Measurements from ENCODE around the gene TLR6.
A peak's percentile ranks its signal among the peaks of the same experiment; 100 is the strongest.

Gene TLR6

GRCh38 chr4:38856524-38857337 is at the start of gene TLR6:
TSS of gene TLR6 (minus strand) at chr4:38856817. CDS start at chr4:38829473, 27,344 bp downstream.
- CTCF ChIA-PET = interaction anchor here (0.5 to 2.1 kb wide), 12 partner anchors 13 to 794 kb away, joined by 3 to 10 read pairs (median 4); partner anchors contain the start of gene TLR1
- H3K4me1 ChIP-seq (ENCODE audit: control insufficient read depth, insufficient read depth, low read length) = no peaks in the 10 kb centered on the region
- no peak within 1 kb of the TSS for H3K27ac ChIP-seq (ENCODE audit: extremely low read depth, low read depth, low read length)
- POLR2A ChIA-PET = no interaction called here
- no peaks in the 10 kb centered on the region for H3K36me3 ChIP-seq (ENCODE audit: control insufficient read depth in 2 of 2, insufficient read depth in 1 of 2, low read length in 2 of 2)
- no peaks in the 10 kb centered on the region for H3K9me3 ChIP-seq (ENCODE audit: control insufficient read depth, insufficient read depth, low read depth, low read length)
- H3K4me3 ChIP-seq (ENCODE audit: low read depth, low read length) = no peak within 1 kb of the TSS
- TF ChIP-seq ZFHX2 (tag by site-specific recombination; conservative IDR thresholded peaks at IDR 0.05) (no peak), TCF7L2 (IDR thresholded peaks at IDR 0.05; ENCODE audit: borderline replicate concordance, low read depth, low read length) (no peak), ZNF707 (tag by site-specific recombination; IDR thresholded peaks at IDR 0.05) (no peak), ZNF701 (tag by site-specific recombination; IDR thresholded peaks at IDR 0.05) (no peak), ZNF473 (tag by site-specific recombination; IDR thresholded peaks at IDR 0.05) (no peak), ZNF677 (tag by site-specific recombination; IDR thresholded peaks at IDR 0.05) (no peak), ZNF37A (tag by site-specific recombination; IDR thresholded peaks at IDR 0.05) (no peak), ZSCAN4 (tag by site-specific recombination; IDR thresholded peaks at IDR 0.05) (no peak), ZNF16 (tag by site-specific recombination; IDR thresholded peaks at IDR 0.05; ENCODE audit: low read depth) (no peak), ZNF114 (tag by site-specific recombination; IDR thresholded peaks at IDR 0.05) (no peak), ZNF514 (tag by site-specific recombination; IDR thresholded peaks at IDR 0.05) (no peak), PRDM6 (tag by site-specific recombination; IDR thresholded peaks at IDR 0.05) (0 out of 2 replicates have a peak, but pooled peaks have one; percentile 7), ZNF548 (tag by site-specific recombination; IDR thresholded peaks at IDR 0.05) (no peak), TRIM28 (IDR thresholded peaks at IDR 0.05; ENCODE audit: borderline replicate concordance, low read length) (no peak), ZNF280D (tag by site-specific recombination; IDR thresholded peaks at IDR 0.05) (no peak), ZNF248 (tag by site-specific recombination; IDR thresholded peaks at IDR 0.05) (no peak), ZNF660 (tag by site-specific recombination; IDR thresholded peaks at IDR 0.05) (peak; percentile 55; the same call in 1 of the 2 replicates), ZBTB10 (tag by site-specific recombination; IDR thresholded peaks at IDR 0.05) (no peak), ZNF394 (tag by site-specific recombination; IDR thresholded peaks at IDR 0.05; ENCODE audit: borderline replicate concordance) (no peak), ZBTB1 (tag by site-specific recombination; IDR thresholded peaks at IDR 0.05) (no peak), ZBTB17 (tag by site-specific recombination; IDR thresholded peaks at IDR 0.05) (no peak), ZNF76 (tag by site-specific recombination; IDR thresholded peaks at IDR 0.05; ENCODE audit: borderline replicate concordance, low read depth) (no peak), ZIC2 (tag by site-specific recombination; IDR thresholded peaks at IDR 0.05) (no peak), ZNF654 (tag by site-specific recombination; IDR thresholded peaks at IDR 0.05; ENCODE audit: low read depth) (peak; percentile 47), BCL11A (tag by site-specific recombination; IDR thresholded peaks at IDR 0.05; ENCODE audit: low read depth) (no peak), ATF2 (tag by site-specific recombination; IDR thresholded peaks at IDR 0.05; ENCODE audit: low read depth) (no peak), ZNF423 (tag by site-specific recombination; IDR thresholded peaks at IDR 0.05) (no peak), ZNF837 (tag by site-specific recombination; IDR thresholded peaks at IDR 0.05) (no peak)
